Measurements from ENCODE around the gene OR6F1. TPM values are rescaled to one million over a fixed set of nuclear protein-coding genes. Genes with fewer than 3 reads are reported as not detected.

Gene OR6F1
- total and polyA plus RNA-seq, 2 donors (not counting 3 experiments of a cell fraction or from before 2014, with no cell fraction given), result not detected

GRCh38 chr1:247748041-247748440 is 31.6 kb upstream of the OR6F1 start, which contains the start of gene OR14A2:
Gene OR14A2 (minus strand): TSS chr1:247748141.
- no peaks in the 10 kb centered on the region for H3K27me3 ChIP-seq (ENCODE audit: control insufficient read depth in 2 of 2, insufficient read depth in 2 of 2, low read length in 2 of 2)
- BruUV-seq (replicated peaks), result no TSS peak
- no peaks in the 10 kb centered on the region for H3K4me1 ChIP-seq (ENCODE audit: control insufficient read depth, extremely low read depth, insufficient read depth, low read length)
- no peaks in the 10 kb centered on the region for H3K79me2 ChIP-seq (ENCODE audit: control insufficient read depth, insufficient read depth, low read length)
- no peak within 1 kb of the TSS for H3K27ac ChIP-seq (ENCODE audit: insufficient read depth, low read depth, low read length)
- DNase-seq (ENCODE audit: low read depth, low spot score) (no peak), FAIRE-seq (no peak)
- H3K36me3 ChIP-seq (ENCODE audit: control insufficient read depth in 2 of 2, extremely low read depth in 1 of 2, insufficient read depth in 2 of 2, low read length in 2 of 2), result no peaks in the 10 kb centered on the region
- H3K9me3 ChIP-seq (replicated peaks; ENCODE audit: control insufficient read depth, insufficient read depth, low read length), result peaks cover 5% of the 10 kb centered on the region
- no peak within 1 kb of the TSS for H3K4me2 ChIP-seq (ENCODE audit: insufficient read depth, low read length)
- no peak within 1 kb of the TSS for H2AFZ ChIP-seq (ENCODE audit: low read depth, low read length)
- dilution Hi-C loops (cut with MboI; ENCODE audit: extremely low pct_ligation_motif_present, low sequenced_read_pairs) (no loop called here), intact Hi-C loops (cut with micrococcal nuclease) (no loop called here)
- H3K9me1 ChIP-seq (replicated peaks; ENCODE audit: control insufficient read depth, extremely low read depth, insufficient read depth, low read length), result no peaks in the 10 kb centered on the region
- no peaks in the 10 kb centered on the region for H4K20me1 ChIP-seq (replicated peaks; ENCODE audit: control insufficient read depth, extremely low read depth, insufficient read depth, low read length)
- TF ChIP-seq CTCF (IDR thresholded peaks at IDR 0.05; ENCODE audit: extremely low read depth in 1 of 2, insufficient read depth in 1 of 2, low read depth in 1 of 2, low read length in 2 of 2) (no peak), POLR2AphosphoS5 (IDR thresholded peaks at IDR 0.05; ENCODE audit: insufficient read depth, low read depth, low read length) (no peak), EZH2 (IDR thresholded peaks at IDR 0.05; ENCODE audit: borderline replicate concordance, low read depth, low read length, severe bottlenecking) (no peak), MAX (IDR thresholded peaks at IDR 0.05; ENCODE audit: insufficient read depth, insufficient read length) (no peak), JUN (IDR thresholded peaks at IDR 0.05; ENCODE audit: borderline replicate concordance, insufficient read depth, insufficient read length, low read depth) (no peak), FOS (IDR thresholded peaks at IDR 0.05; ENCODE audit: borderline replicate concordance, insufficient read depth, low read length) (no peak), POLR2A (IDR thresholded peaks at IDR 0.05; ENCODE audit: low read depth, low read length) (no peak), MYC (IDR thresholded peaks at IDR 0.05; ENCODE audit: low read depth, low read length) (no peak), GATA2 (IDR thresholded peaks at IDR 0.05; ENCODE audit: insufficient read depth, insufficient read length, low read depth, low read length) (no peak)
- no peak within 1 kb of the TSS for H3K9ac ChIP-seq (replicated peaks; ENCODE audit: extremely low read depth, insufficient read depth, low read length)
- no peak within 1 kb of the TSS for H3K4me3 ChIP-seq (replicated peaks in 1 of 3; ENCODE audit: insufficient read depth in 1 of 3, low read depth in 1 of 3, low read length in 3 of 3)
- ChIA-PET POLR2A (no interaction called here), CTCF (no interaction called here)

Measured in endothelial cell of umbilical vein (primary cell).